Tibial artery (tissue), 4 donors: ENCODE results near the gene EPG5.

ENCODE experiments used
- DNase-seq, 2 donors: peaks; one replicate each; pipeline ENCODE4 v3.0.0-alpha.2; 2019
- H3K27ac ChIP-seq, 2 donors: fragments of 200-600 bp; sonication (generic) in 1 of 2; 1 replicate in 1 of 2; 2 replicates in 1 of 2; pipeline ENCODE4 v1.5.1; 2018 to 2019; ENCODE audit warnings: mild to moderate bottlenecking in 1 of 2
- H3K27me3 ChIP-seq, 2 donors: fragments of 200-600 bp; sonication (generic) in 1 of 2; one replicate each; pipeline versions ENCODE4 v1.5.1 to v1.6.0; 2016 to 2019
- H3K36me3 ChIP-seq, 3 donors: fragments of 200-600 bp; sonication (generic) in 2 of 3; one replicate each; pipeline ENCODE4 v1.5.1; 2016 to 2019; ENCODE audit warnings: mild to moderate bottlenecking in 2 of 3
- H3K4me1 ChIP-seq, 4 donors: fragments of 200-600 bp; sonication (generic) in 2 of 4; 1 replicate in 3 of 4; 2 replicates in 1 of 4; pipeline ENCODE4 v1.5.1; 2016 to 2019
- H3K4me3 ChIP-seq, 2 donors: fragments of 200-600 bp; sonication (generic) in 1 of 2; 1 replicate in 1 of 2; 2 replicates in 1 of 2; pipeline ENCODE4 v1.5.1; 2018 to 2019; ENCODE audit warnings: mild to moderate bottlenecking in 2 of 2
- H3K9me3 ChIP-seq, 3 donors: fragments of 200-600 bp; sonication (generic) in 1 of 3; one replicate each; pipeline ENCODE4 v1.5.1; 2016 to 2019
- CTCF ChIP-seq, 2 experiments: fragments of 200-600 bp in 1 of 2; fragments of 450-650 bp in 1 of 2; IDR thresholded peaks; one replicate each; pipeline ENCODE4 v1.5.1; 2017 to 2019; ENCODE audit warnings: antibody characterized with exemption in 2 of 2, mild to moderate bottlenecking in 1 of 2, moderate library complexity in 1 of 2
- intact Hi-C: fragments of 100-400 bp; cut with DNase I; formaldehyde crosslinking; loops from one replicate; pipeline ENCODE4 v1.15.0; 2023; ENCODE audit warnings: low total_unique reads

EPG5 gene

GRCh38 chr18:45896991-45897390, 70.1 kb downstream of the EPG5 start:
- no peaks in the 10 kb centered on the region for H3K27me3 ChIP-seq
- H3K9me3 ChIP-seq = no peaks in the 10 kb centered on the region
- no peak overlapping the region for H3K27ac ChIP-seq
- intact Hi-C loops = no loop called here
- no peak overlapping the region for H3K4me3 ChIP-seq
- peaks cover 42 to 81% (median 45%) of the 10 kb centered on the region in 3 donors for H3K36me3 ChIP-seq
- DNase-seq = no peak
- TF ChIP-seq CTCF (IDR thresholded peaks at IDR 0.05) = no peak
- H3K4me1 ChIP-seq = no peaks in the 10 kb centered on the region

GRCh38 chr18:45896452-45896851, 70.7 kb downstream of the EPG5 start:
- TF ChIP-seq CTCF (IDR thresholded peaks at IDR 0.05) = no peak
- Histone ChIP-seq H3K27me3 (no peaks in the 10 kb centered on the region), H3K27ac (no peak overlapping the region), H3K4me1 (no peaks in the 10 kb centered on the region), H3K4me3 (no peak overlapping the region), H3K36me3 (peaks cover 39 to 79% (median 43%) of the 10 kb centered on the region in 3 donors), H3K9me3 (no peaks in the 10 kb centered on the region)
- intact Hi-C loops = no loop called here
- no peak for DNase-seq

- Histone ChIP-seq H3K27ac (no peak overlapping the region), H3K9me3 (no peaks in the 10 kb centered on the region), H3K4me3 (no peak overlapping the region), H3K36me3 (peaks cover 35 to 76% (median 44%) of the 10 kb centered on the region in 3 donors), H3K27me3 (no peaks in the 10 kb centered on the region), H3K4me1 (no peaks in the 10 kb centered on the region)
- TF ChIP-seq CTCF (IDR thresholded peaks at IDR 0.05) = no peak
- intact Hi-C loops = no loop called here
- no peak for DNase-seq
Observed at GRCh38 chr18:45895339-45895738, 71.8 kb downstream of the EPG5 start.

GRCh38 chr18:45894818-45895217, 72.3 kb downstream of the EPG5 start:
- DNase-seq = no peak
- no peak for TF ChIP-seq CTCF (IDR thresholded peaks at IDR 0.05)
- Histone ChIP-seq H3K27me3 (no peaks in the 10 kb centered on the region), H3K27ac (no peak overlapping the region), H3K9me3 (no peaks in the 10 kb centered on the region), H3K4me3 (no peak overlapping the region), H3K36me3 (peaks cover 35 to 75% (median 44%) of the 10 kb centered on the region in 3 donors), H3K4me1 (no peaks in the 10 kb centered on the region)
- intact Hi-C loops = no loop called here

- TF ChIP-seq CTCF (IDR thresholded peaks at IDR 0.05) = no peak
- H3K4me1 ChIP-seq = no peaks in the 10 kb centered on the region
- no peaks in the 10 kb centered on the region for H3K27me3 ChIP-seq
- DNase-seq = no peak
- H3K9me3 ChIP-seq = no peaks in the 10 kb centered on the region
- H3K27ac ChIP-seq = no peak overlapping the region
- no peak overlapping the region for H3K4me3 ChIP-seq
- peaks cover 30 to 68% (median 35%) of the 10 kb centered on the region in 3 donors for H3K36me3 ChIP-seq
- intact Hi-C loops = no loop called here
Observed at GRCh38 chr18:45891806-45892205, 75.3 kb downstream of the EPG5 start.

- no peaks in the 10 kb centered on the region for H3K9me3 ChIP-seq
- H3K4me3 ChIP-seq = no peak overlapping the region
- H3K4me1 ChIP-seq = no peaks in the 10 kb centered on the region
- intact Hi-C loops = no loop called here
- no peak overlapping the region for H3K27ac ChIP-seq
- peaks cover 24 to 58% (median 32%) of the 10 kb centered on the region in 3 donors for H3K36me3 ChIP-seq
- H3K27me3 ChIP-seq = no peaks in the 10 kb centered on the region
- DNase-seq = no peak
- TF ChIP-seq CTCF (IDR thresholded peaks at IDR 0.05) = no peak
Observed at GRCh38 chr18:45890606-45891005, 76.5 kb downstream of the EPG5 start.
